DND-41 (cell line): ENCODE measurements around the gene ACTBL2.

Experiments used
- ATAC-seq: fragments of 200-7000 bp; cut with Tn5 transposase; 3 replicates; pipeline ENCODE4 v1.9.1; 2021; ENCODE audit warnings: low read depth; ENCODE audit not compliant: insufficient read depth
- DNase-seq: peaks from one replicate; pipeline ENCODE4 v3.0.0-alpha.2; 2020
- H2AFZ ChIP-seq: 2 replicates; pipeline ENCODE4 v1.6.0; 2012; ENCODE audit warnings: low read depth, low read length
- H3K27ac ChIP-seq: 2 replicates; pipeline ENCODE4 v1.5.1; 2012; ENCODE audit warnings: low read length, inconsistent platforms
- H3K27me3 ChIP-seq: fragments of 200-600 bp; sonication (generic); 2 replicates; pipeline ENCODE4 v1.6.0; 2012; ENCODE audit warnings: low read length, mild to moderate bottlenecking, inconsistent platforms; ENCODE audit not compliant: insufficient read depth, poor library complexity
- H3K36me3 ChIP-seq: 2 replicates; pipeline ENCODE4 v1.5.1; 2012; ENCODE audit warnings: low read length, inconsistent platforms; ENCODE audit not compliant: insufficient read depth
- H3K4me1 ChIP-seq: 2 replicates; pipeline ENCODE4 v1.5.1; 2012; ENCODE audit warnings: mild to moderate bottlenecking, low read length; ENCODE audit not compliant: insufficient read depth
- H3K4me2 ChIP-seq: 2 replicates; pipeline ENCODE4 v1.6.0; 2012; ENCODE audit warnings: mild to moderate bottlenecking, moderate library complexity, low read length, inconsistent platforms; ENCODE audit not compliant: insufficient read depth
- H3K4me3 ChIP-seq, 2 experiments: fragments of 200-600 bp in 1 of 2; shearing (Covaris generic) in 1 of 2; 2 replicates each; pipeline ENCODE4 v1.5.1; 2012 to 2016; ENCODE audit warnings: inconsistent platforms in 2 of 2, low read length in 2 of 2, mild to moderate bottlenecking in 2 of 2, low read depth in 1 of 2, moderate library complexity in 1 of 2
- H3K79me2 ChIP-seq: 2 replicates; pipeline ENCODE4 v1.6.0; 2012; ENCODE audit warnings: low read length, inconsistent platforms; ENCODE audit not compliant: insufficient read depth
- H3K9ac ChIP-seq: 2 replicates; pipeline ENCODE4 v1.6.0; 2012; ENCODE audit warnings: low read depth, mild to moderate bottlenecking, inconsistent platforms, low read length, moderate library complexity
- H3K9me3 ChIP-seq: 2 replicates; pipeline ENCODE4 v1.5.1; 2012; ENCODE audit warnings: low read length, moderate library complexity, mild to moderate bottlenecking, inconsistent platforms; ENCODE audit not compliant: insufficient read depth, severe bottlenecking
- H4K20me1 ChIP-seq: 2 replicates; pipeline ENCODE4 v1.6.0; 2012; ENCODE audit warnings: low read length; ENCODE audit not compliant: insufficient read depth
- EZH2 ChIP-seq: IDR thresholded peaks from 3 replicates; pipeline ENCODE4 v1.6.1; 2012; ENCODE audit warnings: borderline replicate concordance, low read depth, mild to moderate bottlenecking, moderate library complexity, low read length, inconsistent platforms; ENCODE audit not compliant: severe bottlenecking
- TF ChIP-seq, protein P1 (sequence below): IDR thresholded peaks from 2 replicates; pipeline ENCODE4 v1.5.1; 2012; ENCODE audit warnings: borderline replicate concordance, low read length, moderate library complexity, mild to moderate bottlenecking; ENCODE audit not compliant: poor library complexity, severe bottlenecking; ENCODE audit errors: extremely low read depth

The ACTBL2 gene

DNA sequence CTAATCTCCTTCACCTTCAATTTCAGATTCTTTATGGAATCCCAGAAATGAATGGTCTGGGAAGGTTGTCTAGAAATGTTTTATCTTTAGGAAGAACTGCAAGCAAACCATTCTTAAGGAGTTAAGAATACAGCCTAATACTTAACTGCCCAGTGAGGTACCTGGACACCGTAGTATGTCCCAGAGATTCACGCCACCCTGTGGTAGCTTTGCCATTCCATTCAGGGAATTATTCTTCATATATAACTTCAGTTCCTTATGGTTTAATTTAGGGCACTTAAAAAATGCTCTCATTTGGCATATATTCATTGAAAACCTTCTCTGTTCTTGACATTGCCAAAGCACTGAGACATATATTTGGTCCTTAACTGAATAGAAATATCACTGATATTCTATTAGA lies 49.7 kb downstream of the ACTBL2 start:
- Histone ChIP-seq H3K4me3 (no peak overlapping the region), H3K27ac (no peak overlapping the region), H3K4me1 (no peaks in the 10 kb centered on the region), H4K20me1 (no peaks in the 10 kb centered on the region), H3K36me3 (no peaks in the 10 kb centered on the region), H3K27me3 (no peaks in the 10 kb centered on the region), H3K9ac (no peak overlapping the region), H3K79me2 (no peaks in the 10 kb centered on the region), H3K4me2 (no peak overlapping the region), H3K9me3 (no peaks in the 10 kb centered on the region), H2AFZ (no peak overlapping the region)
- no peak for ATAC-seq
- no peak for TF ChIP-seq EZH2
- TF ChIP-seq, protein P1, sequence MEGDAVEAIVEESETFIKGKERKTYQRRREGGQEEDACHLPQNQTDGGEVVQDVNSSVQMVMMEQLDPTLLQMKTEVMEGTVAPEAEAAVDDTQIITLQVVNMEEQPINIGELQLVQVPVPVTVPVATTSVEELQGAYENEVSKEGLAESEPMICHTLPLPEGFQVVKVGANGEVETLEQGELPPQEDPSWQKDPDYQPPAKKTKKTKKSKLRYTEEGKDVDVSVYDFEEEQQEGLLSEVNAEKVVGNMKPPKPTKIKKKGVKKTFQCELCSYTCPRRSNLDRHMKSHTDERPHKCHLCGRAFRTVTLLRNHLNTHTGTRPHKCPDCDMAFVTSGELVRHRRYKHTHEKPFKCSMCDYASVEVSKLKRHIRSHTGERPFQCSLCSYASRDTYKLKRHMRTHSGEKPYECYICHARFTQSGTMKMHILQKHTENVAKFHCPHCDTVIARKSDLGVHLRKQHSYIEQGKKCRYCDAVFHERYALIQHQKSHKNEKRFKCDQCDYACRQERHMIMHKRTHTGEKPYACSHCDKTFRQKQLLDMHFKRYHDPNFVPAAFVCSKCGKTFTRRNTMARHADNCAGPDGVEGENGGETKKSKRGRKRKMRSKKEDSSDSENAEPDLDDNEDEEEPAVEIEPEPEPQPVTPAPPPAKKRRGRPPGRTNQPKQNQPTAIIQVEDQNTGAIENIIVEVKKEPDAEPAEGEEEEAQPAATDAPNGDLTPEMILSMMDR, result no peak
- no peak for DNase-seq

DNA sequence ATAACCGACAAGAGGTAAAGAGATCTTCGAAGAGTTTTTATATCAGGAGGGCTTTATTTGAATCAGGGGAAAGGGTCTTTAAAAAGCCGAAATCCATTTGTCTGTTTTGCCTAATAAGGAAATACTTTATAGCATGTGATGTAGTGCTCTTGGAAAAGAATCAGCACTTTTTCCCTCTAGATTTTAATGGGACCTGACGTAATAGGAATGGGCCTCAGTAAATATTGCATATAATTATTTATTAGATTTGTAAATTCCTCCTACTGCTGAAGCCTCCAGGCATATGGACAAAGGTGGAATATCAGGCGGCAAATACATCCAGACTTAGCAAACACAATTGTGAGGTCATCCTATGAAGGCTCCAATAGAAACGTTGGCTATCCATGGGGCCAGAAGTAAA lies 50.9 kb downstream of the ACTBL2 start:
- no peak for TF ChIP-seq EZH2
- TF ChIP-seq, protein P1, result no peak
- no peaks in the 10 kb centered on the region for H3K79me2 ChIP-seq
- no peaks in the 10 kb centered on the region for H3K27me3 ChIP-seq
- H3K36me3 ChIP-seq, result no peaks in the 10 kb centered on the region
- no peaks in the 10 kb centered on the region for H3K9me3 ChIP-seq
- DNase-seq (no peak), ATAC-seq (no peak)
- no peak overlapping the region for H3K4me3 ChIP-seq
- H4K20me1 ChIP-seq, result no peaks in the 10 kb centered on the region
- no peak overlapping the region for H3K9ac ChIP-seq
- no peaks in the 10 kb centered on the region for H3K4me1 ChIP-seq
- H3K4me2 ChIP-seq, result no peak overlapping the region
- no peak overlapping the region for H2AFZ ChIP-seq
- H3K27ac ChIP-seq, result no peak overlapping the region
